GM10266 (cell line): Measurements from ENCODE around the gene BBS9.

Source experiments
- DNase-seq: peaks from one replicate; pipeline ENCODE4 v3.0.0; 2012; ENCODE audit errors: extremely low spot score
- TF ChIP-seq, protein P1 (sequence below): IDR thresholded peaks from 2 replicates; pipeline ENCODE4 v1.5.1; 2012; ENCODE audit warnings: mild to moderate bottlenecking, low read depth; ENCODE audit not compliant: control insufficient read depth, insufficient read depth; ENCODE audit errors: missing control alignments

The BBS9 gene

GRCh38 chr7:33644489-33644888, 515.1 kb downstream of the BBS9 start:
- no peak for DNase-seq
- TF ChIP-seq, protein P1, sequence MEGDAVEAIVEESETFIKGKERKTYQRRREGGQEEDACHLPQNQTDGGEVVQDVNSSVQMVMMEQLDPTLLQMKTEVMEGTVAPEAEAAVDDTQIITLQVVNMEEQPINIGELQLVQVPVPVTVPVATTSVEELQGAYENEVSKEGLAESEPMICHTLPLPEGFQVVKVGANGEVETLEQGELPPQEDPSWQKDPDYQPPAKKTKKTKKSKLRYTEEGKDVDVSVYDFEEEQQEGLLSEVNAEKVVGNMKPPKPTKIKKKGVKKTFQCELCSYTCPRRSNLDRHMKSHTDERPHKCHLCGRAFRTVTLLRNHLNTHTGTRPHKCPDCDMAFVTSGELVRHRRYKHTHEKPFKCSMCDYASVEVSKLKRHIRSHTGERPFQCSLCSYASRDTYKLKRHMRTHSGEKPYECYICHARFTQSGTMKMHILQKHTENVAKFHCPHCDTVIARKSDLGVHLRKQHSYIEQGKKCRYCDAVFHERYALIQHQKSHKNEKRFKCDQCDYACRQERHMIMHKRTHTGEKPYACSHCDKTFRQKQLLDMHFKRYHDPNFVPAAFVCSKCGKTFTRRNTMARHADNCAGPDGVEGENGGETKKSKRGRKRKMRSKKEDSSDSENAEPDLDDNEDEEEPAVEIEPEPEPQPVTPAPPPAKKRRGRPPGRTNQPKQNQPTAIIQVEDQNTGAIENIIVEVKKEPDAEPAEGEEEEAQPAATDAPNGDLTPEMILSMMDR: no peak

DNA sequence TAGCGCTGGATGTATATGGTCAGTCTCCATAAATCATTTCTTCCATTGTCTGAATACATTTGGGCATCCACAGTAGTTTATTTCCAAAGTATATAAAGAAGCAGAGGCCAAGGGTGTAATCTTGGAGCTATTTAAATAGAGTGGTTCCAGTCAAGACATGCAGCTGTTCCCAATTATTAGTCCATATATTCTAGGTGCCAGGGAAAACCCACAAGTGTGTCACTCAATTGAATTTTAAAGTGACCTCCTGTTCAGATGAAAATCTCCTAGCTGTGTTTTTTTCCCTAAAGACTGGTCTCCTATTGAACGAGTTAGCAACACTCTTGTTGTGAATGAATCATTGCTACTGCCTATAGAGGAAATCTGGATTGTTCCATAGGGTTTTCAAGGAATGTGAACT, 515.7 kb downstream of the BBS9 start:
- no peak for DNase-seq
- TF ChIP-seq, protein P1: no peak

DNA sequence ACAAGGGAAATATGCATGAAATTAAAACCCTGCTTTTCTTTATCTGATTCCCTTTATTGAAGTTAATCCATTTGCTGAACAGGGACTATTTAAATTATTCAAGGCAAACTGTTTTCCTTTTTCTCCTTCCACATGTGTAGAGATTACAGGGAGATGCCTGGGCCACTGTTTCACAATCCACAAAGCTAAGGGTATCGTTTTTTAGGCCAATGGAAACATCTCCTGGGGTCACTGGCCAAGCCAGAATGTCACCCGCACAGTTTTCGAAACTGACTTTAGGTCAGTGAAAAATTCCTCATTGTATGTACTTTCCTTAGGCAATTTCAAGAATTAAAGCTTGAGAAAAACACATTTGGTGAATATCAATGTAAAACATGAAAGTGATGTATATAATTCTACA, 516.8 kb downstream of the BBS9 start:
- no peak for DNase-seq
- TF ChIP-seq, protein P1: no peak

GRCh38 chr7:33646891-33647391, 517.6 kb downstream of the BBS9 start:
- no peak for DNase-seq
- TF ChIP-seq, protein P1: no peak

- no peak for DNase-seq
- TF ChIP-seq, protein P1: no peak
These were observed 520.4 kb downstream of the BBS9 start for GRCh38 chr7:33649476-33650441.

DNA sequence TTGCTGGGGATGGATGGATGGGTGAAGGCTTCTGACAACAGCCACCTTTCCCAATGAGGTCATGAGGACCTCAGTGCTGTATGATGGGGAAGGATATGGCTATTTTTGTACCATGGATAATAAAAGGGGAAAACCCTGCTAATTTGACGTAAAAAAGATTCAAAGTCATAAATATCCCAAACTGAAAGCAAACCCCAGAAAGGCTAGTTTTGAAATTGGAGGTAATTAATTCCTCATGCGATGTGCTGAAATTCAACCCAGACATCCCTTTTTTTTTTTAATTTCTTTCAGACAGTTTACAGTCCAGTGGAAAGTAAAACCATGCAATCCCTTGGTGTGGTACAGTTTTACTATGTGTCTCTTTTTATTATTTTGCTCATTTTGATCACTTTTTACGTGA, 521.5 kb downstream of the BBS9 start:
- TF ChIP-seq, protein P1: no peak
- DNase-seq: no peak

- TF ChIP-seq, protein P1: no peak
- no peak for DNase-seq
These were observed 522.7 kb downstream of the BBS9 start for GRCh38 chr7:33651998-33652515.
